Bone marrow (tissue), 2 donors: ENCODE results near the gene ZNF613.
A peak's percentile ranks its signal among the peaks of the same experiment; 100 is the strongest.
"Not testable (repeated sequence)": the region's sequence is repeated elsewhere in the genome, so short reads cannot be mapped to it uniquely, and the experiment has no call there.

ENCODE experiments used
- DNase-seq, 2 donors: peaks; one replicate each; lab custom pipeline; 2025; lab: John Stamatoyannopoulos, UW

Gene ZNF613

GRCh38 chr19:51926784-51927741, at the start of gene ZNF613:
Gene ZNF613, plus strand, starts transcription at chr19:51927472. Its CDS starts 8,749 bp downstream, at chr19:51936221.
- DNase-seq = peak; percentile 78 to 86

GRCh38 chr19:51882518-51882917, 44.8 kb upstream of the ZNF613 start:
- DNase-seq = no peak

DNA sequence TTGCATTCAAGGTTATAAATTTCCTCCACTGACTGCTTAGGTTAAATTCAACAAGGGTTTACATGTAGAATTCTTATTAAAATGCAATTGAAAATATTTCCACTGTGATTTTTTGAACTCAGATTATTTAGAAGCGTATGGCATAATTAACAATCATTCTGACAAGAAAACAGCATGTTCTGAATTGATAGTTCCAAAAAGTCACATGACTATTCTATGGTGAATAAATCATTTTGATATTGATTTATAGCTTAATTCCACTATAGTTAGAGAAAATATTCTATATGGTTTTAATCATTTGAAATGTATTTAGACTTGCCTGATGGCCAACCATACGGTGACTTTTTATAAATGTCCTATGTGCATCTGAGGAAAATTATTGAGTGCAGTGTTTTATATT, 42.6 kb upstream of the ZNF613 start:
- DNase-seq = no peak

DNA sequence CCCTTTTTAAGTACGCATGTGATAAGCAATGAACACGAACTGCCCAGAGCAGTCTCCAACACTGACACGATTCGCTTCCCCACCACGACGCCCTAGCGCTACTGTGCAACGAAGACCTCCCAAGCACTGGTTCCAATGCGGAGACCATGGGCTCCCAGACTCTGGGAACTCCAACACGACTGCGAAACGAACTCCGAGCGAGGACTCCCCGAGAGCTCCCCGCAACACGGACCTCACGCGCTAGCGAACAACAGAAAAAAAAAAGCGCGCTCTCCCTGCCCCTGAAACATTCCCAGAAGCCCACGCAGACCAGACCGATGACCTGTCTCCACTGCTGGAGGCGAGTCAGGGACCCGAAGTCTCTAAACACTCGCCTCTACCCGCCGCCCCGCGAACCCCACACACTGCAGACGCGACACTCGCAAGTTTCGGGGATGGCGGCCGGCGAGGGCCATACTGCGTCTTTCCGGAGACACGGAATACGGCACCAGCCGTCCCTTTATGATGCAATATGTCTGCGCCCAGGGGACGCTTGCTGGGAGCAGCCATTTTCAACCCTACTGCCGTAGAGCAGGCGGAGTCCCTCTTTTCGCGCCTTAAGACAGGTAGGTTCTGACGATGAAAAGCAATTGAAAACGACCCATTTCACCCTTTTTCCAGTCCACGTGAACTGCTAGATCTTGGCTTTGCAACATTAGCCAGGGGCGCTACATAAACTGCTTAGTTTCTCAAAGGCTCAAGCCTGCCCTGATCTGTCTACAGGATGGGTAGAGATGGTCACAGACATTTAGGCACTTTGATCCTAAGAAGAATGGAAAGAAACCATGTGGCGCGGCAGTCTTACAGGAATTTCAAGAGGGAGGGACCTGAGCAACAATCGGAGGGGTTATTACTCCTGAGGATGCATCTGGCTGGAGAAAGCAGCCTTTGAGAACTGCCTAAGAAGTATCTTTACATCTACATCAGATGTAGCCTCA, 39.5 kb upstream of the ZNF613 start, which contains the start of gene ZNF577:
Gene ZNF577, minus strand, starts transcription at position 430 of the 977 bp plus-strand sequence. CDS start 7,569 bp downstream, outside the sequence.
- peak; percentile 56 to 60 for DNase-seq

DNA sequence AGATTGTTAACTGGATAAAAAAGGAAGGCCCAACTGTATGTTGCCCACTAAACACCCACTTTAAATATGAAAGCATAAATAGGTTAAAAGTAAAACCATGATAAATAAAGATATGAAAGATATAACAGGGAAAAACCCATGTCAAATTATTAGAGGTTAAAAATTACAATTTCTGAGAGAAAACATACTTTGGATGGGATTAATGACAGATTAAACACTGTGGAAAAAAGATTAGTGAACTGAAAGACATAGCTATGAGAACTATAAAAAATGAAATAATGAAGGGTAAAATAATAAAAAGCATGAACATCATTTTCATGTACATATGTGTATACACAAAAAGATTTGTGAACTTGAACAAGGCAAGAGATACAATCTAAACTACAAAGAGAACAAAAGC, 37.3 kb upstream of the ZNF613 start:
- DNase-seq = no peak

GRCh38 chr19:51891193-51891747, 36.0 kb upstream of the ZNF613 start:
- no peak for DNase-seq

DNA sequence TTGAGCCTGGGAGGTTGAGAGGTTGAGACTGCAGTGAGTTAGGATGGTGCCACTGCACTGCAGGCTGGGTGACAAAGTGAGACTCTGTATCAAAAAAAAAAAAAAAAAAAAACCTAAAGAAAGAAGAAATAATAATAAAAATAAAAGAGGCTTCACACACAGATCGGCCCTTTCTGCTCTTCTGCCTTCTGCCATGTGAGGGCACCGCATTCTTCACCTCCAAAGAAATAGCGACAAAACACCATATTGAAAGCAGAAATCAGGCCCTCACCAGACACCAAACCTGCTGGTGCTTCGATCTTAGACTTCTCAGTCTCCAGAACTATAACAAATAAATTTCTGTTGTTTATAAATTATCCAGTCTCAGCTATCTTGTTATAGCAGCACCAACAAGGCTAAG, 25.4 kb upstream of the ZNF613 start:
- no peak for DNase-seq

- no peak for DNase-seq
These were observed 24.1 kb upstream of the ZNF613 start for GRCh38 chr19:51903192-51903591.

DNA sequence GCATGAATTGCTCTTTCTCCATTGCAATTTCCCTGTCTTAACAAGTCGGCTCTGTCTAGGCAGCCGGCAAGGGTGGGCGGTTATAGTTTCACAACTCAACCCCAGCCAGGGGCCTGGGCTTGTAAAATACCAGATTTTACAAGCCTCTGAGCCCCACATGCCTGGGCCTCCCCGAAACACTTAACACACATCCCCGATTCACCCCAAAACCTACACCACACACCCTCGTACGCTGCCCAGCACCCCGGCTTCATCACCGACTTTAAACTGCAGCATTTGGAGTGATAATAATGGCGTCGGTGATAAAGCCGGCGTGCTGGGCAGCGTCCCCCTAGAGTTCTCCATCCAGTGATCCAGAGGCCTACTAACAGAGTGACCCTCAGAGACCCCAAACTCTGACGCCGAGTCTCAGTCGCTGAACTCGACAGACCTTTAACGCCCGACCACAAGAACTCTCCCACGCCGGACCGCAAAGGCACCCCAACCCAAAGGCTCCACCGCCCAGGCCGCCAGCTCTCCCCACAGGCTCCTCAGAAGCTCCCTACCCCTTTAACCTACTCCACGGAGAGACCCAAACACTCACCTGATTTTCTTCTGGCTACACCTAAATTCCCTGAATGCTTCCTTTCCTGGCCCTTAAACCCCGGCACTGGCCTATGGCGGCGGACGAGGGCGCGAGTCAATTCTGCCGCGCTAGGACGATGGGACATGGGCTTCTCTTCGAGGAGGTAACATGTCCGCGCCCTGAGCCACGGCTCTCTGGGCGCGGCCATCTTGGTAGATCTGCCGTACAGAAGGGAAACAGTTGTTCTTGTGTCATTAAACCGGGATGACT, 22.7 kb upstream of the ZNF613 start, which contains the start of gene ZNF649:
Gene ZNF649, minus strand, starts transcription at position 687 of the 835 bp plus-strand sequence. CDS start 4,910 bp downstream, outside the sequence.
- peak; percentile 67 for DNase-seq

DNA sequence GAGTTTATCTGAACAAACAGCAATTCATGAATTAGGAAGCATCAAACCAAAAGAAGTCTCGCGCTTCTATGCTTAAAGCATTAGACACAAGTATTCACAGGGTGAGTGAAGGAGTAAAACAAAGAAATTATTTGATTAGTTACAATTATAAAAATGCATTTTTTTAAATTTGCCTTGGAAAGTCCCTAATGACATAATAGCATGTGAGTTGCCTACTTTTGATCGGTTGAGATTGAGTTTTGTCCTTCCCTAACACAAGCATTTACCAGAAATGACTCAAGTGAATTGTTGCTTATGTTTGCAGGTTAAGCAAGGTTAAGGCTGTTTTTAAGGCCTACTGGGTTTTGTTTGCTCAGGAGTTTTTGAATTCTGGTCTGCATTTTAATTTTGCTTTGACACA, 22.1 kb upstream of the ZNF613 start:
- DNase-seq = no peak

- not testable (repeated sequence) for DNase-seq
These were observed 21.6 kb upstream of the ZNF613 start for GRCh38 chr19:51905639-51906038.

GRCh38 chr19:51906108-51906507, 21.2 kb upstream of the ZNF613 start:
- not testable (repeated sequence) for DNase-seq

- DNase-seq = not testable (repeated sequence)
These were observed 19.3 kb upstream of the ZNF613 start for GRCh38 chr19:51907981-51908380.

GRCh38 chr19:51915324-51915867, 11.9 kb upstream of the ZNF613 start:
- no peak for DNase-seq

- no peak for DNase-seq
These were observed 11.1 kb upstream of the ZNF613 start for GRCh38 chr19:51916167-51916566.

DNA sequence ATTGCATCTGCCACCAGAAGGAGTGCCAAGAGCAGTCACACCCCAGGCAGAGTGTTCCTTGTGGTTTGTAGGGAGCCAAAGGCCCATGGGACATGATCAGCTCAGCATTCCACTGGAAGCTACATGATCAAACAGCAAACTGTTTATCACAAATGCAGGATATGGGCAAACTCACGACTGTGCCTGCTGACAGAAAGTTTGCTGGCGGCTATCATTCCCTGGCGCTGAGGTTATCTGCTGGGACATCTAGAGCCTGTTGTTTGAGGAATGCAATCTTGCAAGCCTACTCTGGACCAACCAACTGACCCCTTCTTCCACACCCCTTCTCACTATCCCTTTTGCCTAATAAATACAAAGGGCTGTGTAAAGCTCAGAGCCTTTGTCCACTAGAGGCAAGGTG, 7.7 kb upstream of the ZNF613 start:
- no peak for DNase-seq

DNA sequence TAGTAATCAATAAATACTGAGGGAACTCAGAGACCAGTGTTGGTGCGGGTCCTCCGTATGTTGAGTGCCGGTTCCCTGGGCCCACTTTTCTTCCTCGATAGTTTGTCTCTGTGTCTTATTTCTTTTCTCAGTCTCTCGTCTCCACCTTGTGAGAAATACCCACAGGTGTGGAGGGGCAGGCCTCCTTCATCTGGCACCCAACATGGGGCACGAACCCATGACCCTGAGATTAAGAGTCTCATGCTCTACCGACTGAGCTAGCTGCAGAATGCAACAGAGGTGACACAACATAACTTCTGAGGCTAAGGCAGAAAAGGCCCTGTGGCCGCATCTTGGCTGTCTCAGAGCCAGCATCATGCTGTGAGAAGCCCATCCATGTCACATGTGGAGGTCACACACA, 5.3 kb upstream of the ZNF613 start:
- no peak for DNase-seq

- DNase-seq = no peak
These were observed 867 bp upstream of the ZNF613 start for GRCh38 chr19:51926426-51926783.

GRCh38 chr19:51927859-51928258, 587 bp downstream of the ZNF613 start:
- no peak for DNase-seq

- DNase-seq = no peak
These were observed 4.6 kb downstream of the ZNF613 start for GRCh38 chr19:51931921-51932320.

DNA sequence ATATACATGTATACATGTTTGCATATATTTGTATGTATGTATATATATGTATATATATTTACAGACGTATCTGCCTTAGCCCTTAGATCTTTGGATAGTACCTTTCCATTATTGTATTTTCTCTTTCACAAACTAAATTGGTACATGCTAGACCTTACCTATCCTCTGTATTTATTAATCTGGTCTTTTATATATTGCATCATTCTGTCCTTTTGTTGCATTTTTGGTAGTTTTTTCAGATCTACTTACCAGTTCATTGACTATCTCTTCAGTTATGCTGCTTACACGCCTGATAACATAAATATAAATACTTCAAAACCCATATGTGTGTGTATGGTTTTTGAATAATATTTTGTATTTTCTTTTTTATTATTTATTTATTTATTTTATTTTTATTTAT, 11.7 kb downstream of the ZNF613 start:
- DNase-seq = no peak
